IMR-90 (cell line): ENCODE results near the gene UBFD1. TPM values are rescaled to one million over a fixed set of nuclear protein-coding genes. Genes with fewer than 3 reads are reported as not detected.

Experiments used
- ATAC-seq: fragments of 200-7000 bp; cut with Tn5 transposase; 2 replicates; pipeline ENCODE4 v1.9.1; 2020; ENCODE audit warnings: low read depth, mild to moderate bottlenecking, moderate library complexity
- BruUV-seq: library from RNA; stranded (reverse); fragments of 400-500 nt; replicated peaks from 2 replicates; lab custom pipeline; 2021; lab: Mats Ljungman, UMichigan
- CTCF ChIA-PET: fragments of 300-600 bp; formaldehyde crosslinking; extraction: SDS; loops from one replicate; lab custom pipeline; 2021; ENCODE audit warnings: antibody characterized with exemption; lab: Yijun Ruan, JAX
- POLR2A ChIA-PET: fragments of 300-600 bp; sonication (Branson Sonifier 250); formaldehyde crosslinking; loops from one replicate; lab custom pipeline; 2022; ENCODE audit warnings: antibody characterized with exemption; ENCODE audit not compliant: unreplicated experiment; lab: Charles Lee
- DNase-seq: peaks from one replicate; pipeline ENCODE4 v3.0.0; 2013
- H2AFZ ChIP-seq: replicated peaks from 2 replicates; pipeline ENCODE3; 2013; ENCODE audit warnings: low read length, mild to moderate bottlenecking; ENCODE audit not compliant: poor library complexity
- H2AK5ac ChIP-seq: 2 replicates; pipeline ENCODE4 v1.6.1; 2013; ENCODE audit warnings: low read depth, low read length, inconsistent platforms
- H2AK9ac ChIP-seq: replicated peaks from 2 replicates; pipeline ENCODE3; 2013; ENCODE audit warnings: mild to moderate bottlenecking, low read depth, low read length, moderate library complexity; ENCODE audit not compliant: poor library complexity
- H2BK120ac ChIP-seq: 2 replicates; pipeline ENCODE4 v1.6.1; 2013; ENCODE audit warnings: low read depth, low read length, inconsistent platforms
- H2BK15ac ChIP-seq: 3 replicates; pipeline ENCODE4 v1.6.1; 2013; ENCODE audit warnings: low read depth, low read length, inconsistent platforms
- H2BK20ac ChIP-seq: 2 replicates; pipeline ENCODE4 v1.6.1; 2013; ENCODE audit warnings: low read depth, mild to moderate bottlenecking, inconsistent platforms, low read length, moderate library complexity
- H2BK5ac ChIP-seq: 2 replicates; pipeline ENCODE4 v1.6.1; 2013; ENCODE audit warnings: mild to moderate bottlenecking, low read depth, low read length, inconsistent platforms; ENCODE audit not compliant: poor library complexity, severe bottlenecking
- H3K14ac ChIP-seq: replicated peaks from 2 replicates; pipeline ENCODE4 v1.6.1; 2013; ENCODE audit warnings: low read depth, low read length, inconsistent platforms
- H3K18ac ChIP-seq: 2 replicates; pipeline ENCODE4 v1.6.1; 2013; ENCODE audit warnings: low read depth, low read length, control low read depth
- H3K23ac ChIP-seq: 2 replicates; pipeline ENCODE4 v1.6.1; 2013; ENCODE audit warnings: low read depth, low read length, inconsistent platforms
- H3K27ac ChIP-seq: 2 replicates; pipeline ENCODE4 v1.5.1; 2013; ENCODE audit warnings: mild to moderate bottlenecking, control low read depth, low read length; ENCODE audit not compliant: insufficient read depth
- H3K27me3 ChIP-seq: 2 replicates; pipeline ENCODE4 v1.6.1; 2013; ENCODE audit warnings: low read length; ENCODE audit not compliant: control insufficient read depth, insufficient read depth
- H3K36me3 ChIP-seq: 2 replicates; pipeline ENCODE4 v1.6.1; 2013; ENCODE audit warnings: low read length, mixed read lengths; ENCODE audit not compliant: control insufficient read depth, insufficient read depth
- H3K4ac ChIP-seq: 2 replicates; pipeline ENCODE4 v1.6.1; 2013; ENCODE audit warnings: low read depth, low read length, inconsistent platforms
- H3K4me1 ChIP-seq: 2 replicates; pipeline ENCODE4 v1.6.1; 2013; ENCODE audit warnings: low read length, mixed read lengths; ENCODE audit not compliant: control insufficient read depth, insufficient read depth
- H3K4me2 ChIP-seq: 2 replicates; pipeline ENCODE4 v1.6.1; 2013; ENCODE audit warnings: low read depth, mild to moderate bottlenecking, control low read depth, low read length, moderate library complexity
- H3K4me3 ChIP-seq: 2 replicates; pipeline ENCODE4 v1.5.1; 2013; ENCODE audit warnings: low read depth, mild to moderate bottlenecking, control low read depth, low read length, moderate library complexity; ENCODE audit not compliant: insufficient read depth
- H3K56ac ChIP-seq: 2 replicates; pipeline ENCODE4 v1.6.1; 2013; ENCODE audit warnings: low read length, inconsistent platforms; ENCODE audit not compliant: insufficient read depth; ENCODE audit errors: extremely low read depth
- H3K79me1 ChIP-seq, 2 experiments: 2 replicates each; pipeline ENCODE4 v1.6.1; 2013; ENCODE audit warnings: low read length in 2 of 2, inconsistent platforms in 1 of 2, low read depth in 1 of 2
- H3K9ac ChIP-seq: 2 replicates; pipeline ENCODE4 v1.6.1; 2013; ENCODE audit warnings: low read depth, low read length, control low read depth
- H3K9me1 ChIP-seq: 2 replicates; pipeline ENCODE4 v1.6.1; 2013; ENCODE audit warnings: low read length, inconsistent platforms; ENCODE audit not compliant: insufficient read depth
- H3K9me3 ChIP-seq: 2 replicates; pipeline ENCODE4 v1.6.1; 2013; ENCODE audit warnings: low read length; ENCODE audit not compliant: control insufficient read depth, insufficient read depth
- H4K20me1 ChIP-seq: 2 replicates; pipeline ENCODE4 v1.6.1; 2013; ENCODE audit warnings: low read length, inconsistent platforms; ENCODE audit not compliant: insufficient read depth
- H4K5ac ChIP-seq: 2 replicates; pipeline ENCODE4 v1.6.1; 2013; ENCODE audit warnings: mild to moderate bottlenecking, low read depth, low read length, control low read depth
- H4K8ac ChIP-seq, 2 experiments: 2 replicates each; pipeline ENCODE4 v1.6.1; 2013; ENCODE audit warnings: low read depth in 2 of 2, low read length in 2 of 2, control low read depth in 1 of 2, inconsistent platforms in 1 of 2
- H4K91ac ChIP-seq: 2 replicates; pipeline ENCODE4 v1.6.1; 2013; ENCODE audit warnings: low read depth, low read length, inconsistent platforms; ENCODE audit not compliant: insufficient read depth
- CHD1 ChIP-seq: IDR thresholded peaks from 2 replicates; pipeline ENCODE4 v1.6.1; 2012; ENCODE audit warnings: low read depth, low read length, improper control_type of control experiment
- ELK1 ChIP-seq: fragments of 150-350 bp; IDR thresholded peaks from 2 replicates; pipeline ENCODE4 v1.6.1; 2016; ENCODE audit warnings: low read depth, mild to moderate bottlenecking, low read length, moderate library complexity, borderline replicate concordance
- FOS ChIP-seq: fragments of 150-350 bp; IDR thresholded peaks from 2 replicates; pipeline ENCODE4 v1.6.1; 2016; ENCODE audit warnings: low read depth, low read length
- NFE2L2 ChIP-seq: fragments of 150-350 bp; IDR thresholded peaks from 2 replicates; pipeline ENCODE4 v1.6.1; 2016; ENCODE audit warnings: low read depth, mild to moderate bottlenecking, low read length
- RAD21 ChIP-seq: IDR thresholded peaks from 2 replicates; pipeline ENCODE4 v1.6.1; 2012; ENCODE audit warnings: low read length, improper control_type of control experiment
- SMC3 ChIP-seq: fragments of 150-350 bp; IDR thresholded peaks from 2 replicates; pipeline ENCODE4 v1.6.1; 2016; ENCODE audit warnings: low read depth, mild to moderate bottlenecking, antibody characterized with exemption, low read length, moderate library complexity
- WGBS, 2 experiments: methylation state at CpG; one replicate each; pipeline versions ENCODE4 v1.1.5 to v1.1.7; 2013; ENCODE audit warnings: missing lambda C conversion rate in 2 of 2; ENCODE audit not compliant: insufficient read length in 1 of 2; ENCODE audit errors: extremely low coverage in 2 of 2; 5-methylcytosine and 5-hydroxymethylcytosine counted together
- dilution Hi-C: fragments of 300-500 bp; cut with HindIII; formaldehyde crosslinking; loops from one replicate; pipeline ENCODE4 v1.14.3; 2018; ENCODE audit warnings: low sequenced_read_pairs; ENCODE audit not compliant: unreplicated experiment
- in situ Hi-C: fragments of 300-500 bp; cut with MboI; formaldehyde crosslinking; loops from 3 replicates; pipeline ENCODE4 v1.14.3; 2019; ENCODE audit warnings: low sequenced_read_pairs, inconsistent platforms, mixed read lengths
- intact Hi-C: fragments of 100-400 bp; cut with micrococcal nuclease; formaldehyde crosslinking; loops from 2 replicates; pipeline ENCODE4 v1.10.0; 2022
- polyA plus RNA-seq, 3 experiments: library from polyadenylated mRNA; depleted of rRNA; stranded (reverse); fragments of >200 nt; gene quantifications; 2 replicates each; pipeline ENCODE4 v1.2.3, GENCODE V29; 2012; ENCODE audit warnings: low replicate concordance in 1 of 3
- total RNA-seq: library from RNA; depleted of rRNA; stranded (reverse); fragments of >200 nt; gene quantifications from 2 replicates; pipeline ENCODE4 v1.2.3, GENCODE V29; 2012

The UBFD1 gene
- total and polyA plus RNA-seq, 2 of the 4 experiments (the other 2 are of a cell fraction): 39.3 to 55.0 TPM

- H3K27me3 ChIP-seq: no peaks in the 10 kb centered on the region
- no TSS peak for BruUV-seq
- H4K91ac ChIP-seq: no peak overlapping the region
- DNase-seq: no peak
- WGBS, 2 experiments: 100% methylated on average over 4 of the region's 12 CpGs; no CpG with 5 or more reads in 1 of the 2 experiments
- no peak for TF ChIP-seq RAD21
- no peak for TF ChIP-seq NFE2L2
- no peak for TF ChIP-seq SMC3
- TF ChIP-seq CHD1: no peak
- TF ChIP-seq FOS: no peak
- no peak for TF ChIP-seq ELK1
- H3K36me3 ChIP-seq: peaks cover 26% of the 10 kb centered on the region
- no peak overlapping the region for H3K18ac ChIP-seq
- H3K9me3 ChIP-seq: no peaks in the 10 kb centered on the region
- no peak overlapping the region for H2AK5ac ChIP-seq
- peaks cover 11 to 51% of the 10 kb centered on the region in 2 experiments for H3K79me1 ChIP-seq
- H3K4me3 ChIP-seq: no peak overlapping the region
- CTCF ChIA-PET: no interaction called here
- no peak overlapping the region for H2AK9ac ChIP-seq
- H3K4me2 ChIP-seq: no peak overlapping the region
- no peak for ATAC-seq
- no peak overlapping the region for H3K27ac ChIP-seq
- no peak overlapping the region for H2BK120ac ChIP-seq
- no peak overlapping the region for H2BK15ac ChIP-seq
- intact Hi-C loops: no loop called here
- no peak overlapping the region for H3K23ac ChIP-seq
- H3K9me1 ChIP-seq: peaks cover 12% of the 10 kb centered on the region
- H3K14ac ChIP-seq: no peak overlapping the region
- no peak overlapping the region for H2BK20ac ChIP-seq
- no peak overlapping the region for H4K8ac ChIP-seq
- no peak overlapping the region for H3K9ac ChIP-seq
- dilution Hi-C loops: no loop called here
- in situ Hi-C loops: no loop called here
- H3K4ac ChIP-seq: no peak overlapping the region
- no peak overlapping the region for H2BK5ac ChIP-seq
- peaks cover 31% of the 10 kb centered on the region for H4K20me1 ChIP-seq
- no peak overlapping the region for H2AFZ ChIP-seq
- H3K56ac ChIP-seq: no peak overlapping the region
- POLR2A ChIA-PET: no interaction called here
- H4K5ac ChIP-seq: no peak overlapping the region
- peaks cover 3% of the 10 kb centered on the region; the same call in 1 of the 2 replicates for H3K4me1 ChIP-seq
These were observed 36.7 kb downstream of the UBFD1 start for GRCh38 chr16:23594186-23594585.
